ENCODE results near the gene MAP6.

GRCh38 chr11:75631086-75631730 lies 37.6 kb downstream of the MAP6 start:
- TF ChIP-seq CTCF (IDR thresholded peaks at IDR 0.05): no peak
- no peak for TF ChIP-seq POLR2A (IDR thresholded peaks at IDR 0.05)

Data from adrenal gland (tissue), 5 donors.